ENCODE measurements around the gene BCLAF3.
A peak's percentile ranks its signal among the peaks of the same experiment; 100 is the strongest.

The BCLAF3 gene

DNA sequence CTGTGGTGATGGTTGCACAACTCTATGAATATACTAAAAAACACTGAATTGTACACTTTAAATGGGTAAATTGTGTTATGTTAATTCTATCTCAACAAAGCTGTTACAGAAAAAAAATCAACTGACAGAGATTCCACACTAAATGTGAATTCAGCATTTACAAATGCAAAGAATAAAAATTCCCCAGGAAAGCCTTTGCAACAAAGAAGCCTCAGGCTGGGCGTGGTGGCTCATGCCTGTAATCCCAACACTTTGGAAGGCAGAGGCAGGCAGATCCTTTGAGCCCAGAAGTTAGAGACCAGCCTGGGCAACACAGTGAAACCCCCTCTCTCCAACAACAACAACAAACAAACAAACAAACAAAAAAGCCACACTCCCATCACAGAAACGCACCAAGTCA, 8.9 kb downstream of the BCLAF3 start:
- Histone ChIP-seq H3K36me3 (ENCODE audit: control insufficient read depth in 2 of 2, insufficient read depth in 1 of 2, low read length in 2 of 2) (no peaks in the 10 kb centered on the region; a peak in 1 of 3 replicates), H3K27ac (ENCODE audit: extremely low read depth, low read depth, low read length) (no peak overlapping the region), H3K9me3 (ENCODE audit: control insufficient read depth, insufficient read depth, low read depth, low read length) (no peaks in the 10 kb centered on the region), H3K4me1 (ENCODE audit: control insufficient read depth, insufficient read depth, low read length) (no peaks in the 10 kb centered on the region), H3K4me3 (ENCODE audit: low read depth, low read length) (no peak overlapping the region)
- CTCF ChIA-PET = interaction anchor here (0.5 to 0.7 kb wide), 2 partner anchors 30 to 51 kb away, joined by 3 to 4 read pairs; no protein-coding TSS in a partner anchor
- TF ChIP-seq, protein P1, sequence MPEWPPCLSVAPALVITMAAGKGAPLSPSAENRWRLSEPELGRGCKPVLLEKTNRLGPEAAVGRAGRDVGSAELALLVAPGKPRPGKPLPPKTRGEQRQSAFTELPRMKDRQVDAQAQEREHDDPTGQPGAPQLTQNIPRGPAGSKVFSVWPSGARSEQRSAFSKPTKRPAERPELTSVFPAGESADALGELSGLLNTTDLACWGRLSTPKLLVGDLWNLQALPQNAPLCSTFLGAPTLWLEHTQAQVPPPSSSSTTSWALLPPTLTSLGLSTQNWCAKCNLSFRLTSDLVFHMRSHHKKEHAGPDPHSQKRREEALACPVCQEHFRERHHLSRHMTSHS (tag by site-specific recombination; IDR thresholded peaks at IDR 0.05) = no peak
- TF ChIP-seq, protein P2, sequence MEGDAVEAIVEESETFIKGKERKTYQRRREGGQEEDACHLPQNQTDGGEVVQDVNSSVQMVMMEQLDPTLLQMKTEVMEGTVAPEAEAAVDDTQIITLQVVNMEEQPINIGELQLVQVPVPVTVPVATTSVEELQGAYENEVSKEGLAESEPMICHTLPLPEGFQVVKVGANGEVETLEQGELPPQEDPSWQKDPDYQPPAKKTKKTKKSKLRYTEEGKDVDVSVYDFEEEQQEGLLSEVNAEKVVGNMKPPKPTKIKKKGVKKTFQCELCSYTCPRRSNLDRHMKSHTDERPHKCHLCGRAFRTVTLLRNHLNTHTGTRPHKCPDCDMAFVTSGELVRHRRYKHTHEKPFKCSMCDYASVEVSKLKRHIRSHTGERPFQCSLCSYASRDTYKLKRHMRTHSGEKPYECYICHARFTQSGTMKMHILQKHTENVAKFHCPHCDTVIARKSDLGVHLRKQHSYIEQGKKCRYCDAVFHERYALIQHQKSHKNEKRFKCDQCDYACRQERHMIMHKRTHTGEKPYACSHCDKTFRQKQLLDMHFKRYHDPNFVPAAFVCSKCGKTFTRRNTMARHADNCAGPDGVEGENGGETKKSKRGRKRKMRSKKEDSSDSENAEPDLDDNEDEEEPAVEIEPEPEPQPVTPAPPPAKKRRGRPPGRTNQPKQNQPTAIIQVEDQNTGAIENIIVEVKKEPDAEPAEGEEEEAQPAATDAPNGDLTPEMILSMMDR (tag by site-specific recombination; IDR thresholded peaks at IDR 0.05) = no peak
- TF ChIP-seq ZNF501 (tag by site-specific recombination; IDR thresholded peaks at IDR 0.05) (no peak), SCRT1 (tag by site-specific recombination; IDR thresholded peaks at IDR 0.05; ENCODE audit: borderline replicate concordance) (no peak), KLF9 (tag by site-specific recombination; IDR thresholded peaks at IDR 0.05; ENCODE audit: low read depth) (no peak), ZBTB17 (tag by site-specific recombination; IDR thresholded peaks at IDR 0.05) (0 out of 2 replicates have a peak, but pooled peaks have one; percentile 26)
- TF ChIP-seq, protein P3, sequence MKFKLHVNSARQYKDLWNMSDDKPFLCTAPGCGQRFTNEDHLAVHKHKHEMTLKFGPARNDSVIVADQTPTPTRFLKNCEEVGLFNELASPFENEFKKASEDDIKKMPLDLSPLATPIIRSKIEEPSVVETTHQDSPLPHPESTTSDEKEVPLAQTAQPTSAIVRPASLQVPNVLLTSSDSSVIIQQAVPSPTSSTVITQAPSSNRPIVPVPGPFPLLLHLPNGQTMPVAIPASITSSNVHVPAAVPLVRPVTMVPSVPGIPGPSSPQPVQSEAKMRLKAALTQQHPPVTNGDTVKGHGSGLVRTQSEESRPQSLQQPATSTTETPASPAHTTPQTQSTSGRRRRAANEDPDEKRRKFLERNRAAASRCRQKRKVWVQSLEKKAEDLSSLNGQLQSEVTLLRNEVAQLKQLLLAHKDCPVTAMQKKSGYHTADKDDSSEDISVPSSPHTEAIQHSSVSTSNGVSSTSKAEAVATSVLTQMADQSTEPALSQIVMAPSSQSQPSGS (tag by site-specific recombination; IDR thresholded peaks at IDR 0.05; ENCODE audit: low read depth) = no peak
- POLR2A ChIA-PET = interaction anchor here (0.6 kb wide), 1 partner anchor 419 kb away, joined by 3 read pairs; no protein-coding TSS in a partner anchor

DNA sequence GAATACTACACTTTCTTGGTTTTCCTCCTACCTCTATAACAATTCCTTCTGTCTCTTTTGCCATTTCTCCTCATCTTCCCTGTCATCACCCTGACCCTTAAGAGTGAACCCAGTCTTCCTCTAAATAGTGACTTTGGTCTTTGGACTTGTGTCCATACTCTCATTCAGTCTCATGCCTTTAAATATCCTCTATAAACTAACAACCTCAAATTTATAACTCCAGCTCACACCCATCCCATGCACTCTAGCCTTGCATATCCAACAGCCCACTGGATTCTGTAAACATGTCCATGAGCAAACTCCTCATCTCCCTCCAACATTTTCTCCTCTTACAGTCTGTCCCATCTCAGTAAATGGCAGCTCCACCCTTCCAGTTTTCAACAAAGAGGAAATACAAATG, 15.0 kb downstream of the BCLAF3 start:
- Histone ChIP-seq H3K4me3 (ENCODE audit: low read depth, low read length) (no peak overlapping the region), H3K4me1 (ENCODE audit: control insufficient read depth, insufficient read depth, low read length) (no peaks in the 10 kb centered on the region), H3K27ac (ENCODE audit: extremely low read depth, low read depth, low read length) (no peak overlapping the region), H3K9me3 (ENCODE audit: control insufficient read depth, insufficient read depth, low read depth, low read length) (no peaks in the 10 kb centered on the region), H3K36me3 (ENCODE audit: control insufficient read depth in 2 of 2, insufficient read depth in 1 of 2, low read length in 2 of 2) (no peaks in the 10 kb centered on the region)
- TF ChIP-seq, protein P4, sequence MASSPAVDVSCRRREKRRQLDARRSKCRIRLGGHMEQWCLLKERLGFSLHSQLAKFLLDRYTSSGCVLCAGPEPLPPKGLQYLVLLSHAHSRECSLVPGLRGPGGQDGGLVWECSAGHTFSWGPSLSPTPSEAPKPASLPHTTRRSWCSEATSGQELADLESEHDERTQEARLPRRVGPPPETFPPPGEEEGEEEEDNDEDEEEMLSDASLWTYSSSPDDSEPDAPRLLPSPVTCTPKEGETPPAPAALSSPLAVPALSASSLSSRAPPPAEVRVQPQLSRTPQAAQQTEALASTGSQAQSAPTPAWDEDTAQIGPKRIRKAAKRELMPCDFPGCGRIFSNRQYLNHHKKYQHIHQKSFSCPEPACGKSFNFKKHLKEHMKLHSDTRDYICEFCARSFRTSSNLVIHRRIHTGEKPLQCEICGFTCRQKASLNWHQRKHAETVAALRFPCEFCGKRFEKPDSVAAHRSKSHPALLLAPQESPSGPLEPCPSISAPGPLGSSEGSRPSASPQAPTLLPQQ (tag by site-specific recombination; IDR thresholded peaks at IDR 0.05) = no peak
- TF ChIP-seq ZNF600 (tag by site-specific recombination; IDR thresholded peaks at IDR 0.05) (no peak), ZNF76 (tag by site-specific recombination; IDR thresholded peaks at IDR 0.05; ENCODE audit: borderline replicate concordance, low read depth) (no peak), ZNF146 (tag by site-specific recombination; IDR thresholded peaks at IDR 0.05) (no peak), SCRT1 (tag by site-specific recombination; IDR thresholded peaks at IDR 0.05; ENCODE audit: borderline replicate concordance) (no peak), ZNF112 (tag by site-specific recombination; IDR thresholded peaks at IDR 0.05) (no peak), ZBTB1 (tag by site-specific recombination; IDR thresholded peaks at IDR 0.05) (no peak)
- TF ChIP-seq, protein P5, sequence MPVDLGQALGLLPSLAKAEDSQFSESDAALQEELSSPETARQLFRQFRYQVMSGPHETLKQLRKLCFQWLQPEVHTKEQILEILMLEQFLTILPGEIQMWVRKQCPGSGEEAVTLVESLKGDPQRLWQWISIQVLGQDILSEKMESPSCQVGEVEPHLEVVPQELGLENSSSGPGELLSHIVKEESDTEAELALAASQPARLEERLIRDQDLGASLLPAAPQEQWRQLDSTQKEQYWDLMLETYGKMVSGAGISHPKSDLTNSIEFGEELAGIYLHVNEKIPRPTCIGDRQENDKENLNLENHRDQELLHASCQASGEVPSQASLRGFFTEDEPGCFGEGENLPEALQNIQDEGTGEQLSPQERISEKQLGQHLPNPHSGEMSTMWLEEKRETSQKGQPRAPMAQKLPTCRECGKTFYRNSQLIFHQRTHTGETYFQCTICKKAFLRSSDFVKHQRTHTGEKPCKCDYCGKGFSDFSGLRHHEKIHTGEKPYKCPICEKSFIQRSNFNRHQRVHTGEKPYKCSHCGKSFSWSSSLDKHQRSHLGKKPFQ (tag by site-specific recombination; IDR thresholded peaks at IDR 0.05) = no peak
- TF ChIP-seq, protein P6, sequence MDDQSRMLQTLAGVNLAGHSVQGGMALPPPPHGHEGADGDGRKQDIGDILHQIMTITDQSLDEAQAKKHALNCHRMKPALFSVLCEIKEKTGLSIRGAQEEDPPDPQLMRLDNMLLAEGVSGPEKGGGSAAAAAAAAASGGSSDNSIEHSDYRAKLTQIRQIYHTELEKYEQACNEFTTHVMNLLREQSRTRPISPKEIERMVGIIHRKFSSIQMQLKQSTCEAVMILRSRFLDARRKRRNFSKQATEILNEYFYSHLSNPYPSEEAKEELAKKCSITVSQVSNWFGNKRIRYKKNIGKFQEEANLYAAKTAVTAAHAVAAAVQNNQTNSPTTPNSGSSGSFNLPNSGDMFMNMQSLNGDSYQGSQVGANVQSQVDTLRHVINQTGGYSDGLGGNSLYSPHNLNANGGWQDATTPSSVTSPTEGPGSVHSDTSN (CRISPR knock-in tag; IDR thresholded peaks at IDR 0.05) = no peak
- ChIA-PET CTCF (interaction anchor here (0.7 kb wide), 1 partner anchor 12 kb away, joined by 5 read pairs; no protein-coding TSS in a partner anchor), POLR2A (no interaction called here)
